Endothelial cell of umbilical vein (primary cell): ENCODE data around the gene CCDC157. TPM values are rescaled to one million over a fixed set of nuclear protein-coding genes. Genes with fewer than 3 reads are reported as not detected.

Source experiments
- BruUV-seq: library from RNA; stranded (reverse); fragments of 400-500 nt; replicated peaks from 2 replicates; lab custom pipeline; 2021; lab: Mats Ljungman, UMichigan
- CTCF ChIA-PET: fragments of 300-600, 350-600 bp; sonication (Branson Sonifier 250); formaldehyde crosslinking; loops from one replicate; lab custom pipeline; 2021; ENCODE audit warnings: antibody characterized with exemption, inconsistent platforms; lab: Charles Lee
- POLR2A ChIA-PET: fragments of 300-600, 350-600 bp; sonication (Branson Sonifier 250); formaldehyde crosslinking; loops from one replicate; lab custom pipeline; 2021; ENCODE audit warnings: antibody characterized with exemption, inconsistent platforms; lab: Charles Lee
- DNase-seq: peaks from one replicate; pipeline ENCODE4 v3.0.0-alpha.2; 2011; ENCODE audit warnings: low read depth, low spot score
- FAIRE-seq: peaks from 2 replicates; lab custom pipeline; 2011; peaks lifted over from hg19 to GRCh38; lab: Jason Lieb, UNC
- H2AFZ ChIP-seq: 2 replicates; pipeline ENCODE4 v1.6.0; 2012; ENCODE audit warnings: low read depth, low read length, control low read depth, inconsistent platforms
- H3K27ac ChIP-seq: 2 replicates; pipeline ENCODE4 v1.5.1; 2011; ENCODE audit warnings: low read depth, mild to moderate bottlenecking, control low read depth, low read length, moderate library complexity; ENCODE audit not compliant: insufficient read depth
- H3K27me3 ChIP-seq, 2 experiments: 2 replicates each; pipeline versions ENCODE4 v1.6.0 to v1.6.1; 2011; ENCODE audit warnings: low read length in 2 of 2, mixed read lengths in 1 of 2; ENCODE audit not compliant: control insufficient read depth in 2 of 2, insufficient read depth in 2 of 2
- H3K36me3 ChIP-seq, 2 experiments: 2 replicates in 1 of 2; 3 replicates in 1 of 2; pipeline ENCODE4 v1.5.1; 2011; ENCODE audit warnings: low read length in 2 of 2, mild to moderate bottlenecking in 1 of 2, moderate library complexity in 1 of 2; ENCODE audit not compliant: control insufficient read depth in 2 of 2, insufficient read depth in 2 of 2; ENCODE audit errors: extremely low read depth in 1 of 2
- H3K4me1 ChIP-seq: 3 replicates; pipeline ENCODE4 v1.5.1; 2011; ENCODE audit warnings: mild to moderate bottlenecking, low read length; ENCODE audit not compliant: control insufficient read depth, insufficient read depth; ENCODE audit errors: extremely low read depth
- H3K4me2 ChIP-seq: 2 replicates; pipeline ENCODE4 v1.6.1; 2011; ENCODE audit warnings: low read length, control low read depth, mixed read lengths; ENCODE audit not compliant: insufficient read depth
- H3K4me3 ChIP-seq, 3 experiments: fragments of 200-600 bp in 1 of 3; sonication (generic), shearing (Covaris generic) in 1 of 3; replicated peaks in 1 of 3; 2 replicates each; pipeline ENCODE4 v1.5.1; 2011 to 2016; ENCODE audit warnings: control low read depth in 3 of 3, low read length in 3 of 3, mild to moderate bottlenecking in 2 of 3, inconsistent platforms in 1 of 3, low read depth in 1 of 3, moderate library complexity in 1 of 3; ENCODE audit not compliant: insufficient read depth in 1 of 3
- H3K79me2 ChIP-seq: 2 replicates; pipeline ENCODE4 v1.6.0; 2012; ENCODE audit warnings: low read length, inconsistent platforms; ENCODE audit not compliant: control insufficient read depth, insufficient read depth
- H3K9ac ChIP-seq: replicated peaks from 2 replicates; pipeline ENCODE3; 2011; ENCODE audit warnings: low read length, control low read depth; ENCODE audit not compliant: insufficient read depth; ENCODE audit errors: extremely low read depth
- H3K9me1 ChIP-seq: replicated peaks from 3 replicates; pipeline ENCODE4 v1.6.0; 2011; ENCODE audit warnings: mild to moderate bottlenecking, low read length; ENCODE audit not compliant: control insufficient read depth, insufficient read depth; ENCODE audit errors: extremely low read depth
- H3K9me3 ChIP-seq: replicated peaks from 2 replicates; pipeline ENCODE4 v1.5.1; 2012; ENCODE audit warnings: low read length, inconsistent platforms; ENCODE audit not compliant: control insufficient read depth, insufficient read depth
- H4K20me1 ChIP-seq: replicated peaks from 2 replicates; pipeline ENCODE3; 2011; ENCODE audit warnings: mild to moderate bottlenecking, low read length; ENCODE audit not compliant: control insufficient read depth, insufficient read depth; ENCODE audit errors: extremely low read depth
- EZH2 ChIP-seq: IDR thresholded peaks from 2 replicates; pipeline ENCODE4 v1.6.1; 2012; ENCODE audit warnings: borderline replicate concordance, low read depth, mild to moderate bottlenecking, moderate library complexity, low read length, inconsistent platforms; ENCODE audit not compliant: severe bottlenecking
- FOS ChIP-seq: IDR thresholded peaks from 2 replicates; pipeline ENCODE4 v1.6.1; 2011; ENCODE audit warnings: mild to moderate bottlenecking, low read length, moderate library complexity, borderline replicate concordance; ENCODE audit not compliant: insufficient read depth
- GATA2 ChIP-seq: IDR thresholded peaks from 2 replicates; pipeline ENCODE4 v1.7.0; 2011; ENCODE audit warnings: low read depth, mild to moderate bottlenecking, moderate library complexity, mixed read lengths, low read length; ENCODE audit not compliant: insufficient read length, insufficient read depth
- JUN ChIP-seq: IDR thresholded peaks from 2 replicates; pipeline ENCODE4 v1.6.1; 2011; ENCODE audit warnings: borderline replicate concordance, low read depth; ENCODE audit not compliant: insufficient read length, insufficient read depth
- MYC ChIP-seq: IDR thresholded peaks from one replicate; pipeline ENCODE4 v1.6.1; 2011; ENCODE audit warnings: mild to moderate bottlenecking, low read depth, low read length
- POLR2A ChIP-seq: IDR thresholded peaks from 2 replicates; pipeline ENCODE4 v1.6.1; 2012; ENCODE audit warnings: low read depth, mild to moderate bottlenecking, control low read depth, low read length
- POLR2AphosphoS5 ChIP-seq: IDR thresholded peaks from 2 replicates; pipeline ENCODE4 v1.6.1; 2012; ENCODE audit warnings: low read depth, mild to moderate bottlenecking, control low read depth, low read length, moderate library complexity; ENCODE audit not compliant: insufficient read depth
- dilution Hi-C: fragments of 300-500 bp; cut with MboI; formaldehyde crosslinking; loops from one replicate; pipeline ENCODE4 v1.15.0; 2019; ENCODE audit warnings: low sequenced_read_pairs; ENCODE audit not compliant: extremely low pct_ligation_motif_present
- intact Hi-C: fragments of 100-400 bp; cut with micrococcal nuclease; formaldehyde crosslinking; loops from one replicate; pipeline ENCODE4 v1.10.0; 2022
- polyA plus RNA-seq, 4 experiments: library from polyadenylated mRNA; depleted of rRNA in 3 of 4; stranded (reverse) in 3 of 4; unstranded in 1 of 4; fragments of >200 nt; gene quantifications; 2 replicates each; pipeline versions ENCODE4 v1.2.1 to v1.2.3, GENCODE V29; 2011 to 2012; ENCODE audit warnings: missing spikeins in 1 of 4
- total RNA-seq: library from RNA; stranded (reverse); gene quantifications from 2 replicates; pipeline ENCODE4 v1.2.3, GENCODE V29; 2021
- TF ChIP-seq, protein P1 (sequence below), 2 donors: IDR thresholded peaks; 1 replicate in 1 of 2; 2 replicates in 1 of 2; pipeline ENCODE4 v1.5.1; 2011; ENCODE audit warnings: low read length in 2 of 2, mild to moderate bottlenecking in 2 of 2, moderate library complexity in 2 of 2, control low read depth in 1 of 2, inconsistent platforms in 1 of 2, low read depth in 1 of 2; ENCODE audit not compliant: insufficient read depth in 1 of 2; ENCODE audit errors: extremely low read depth in 1 of 2
- TF ChIP-seq, protein P2 (sequence below): IDR thresholded peaks from 2 replicates; pipeline ENCODE4 v1.6.1; 2011; ENCODE audit not compliant: insufficient read depth, insufficient read length

CCDC157 gene
- total and polyA plus RNA-seq, 2 donors (not counting 3 experiments of a cell fraction or from before 2014, with no cell fraction given) = 2.1 to 3.1 TPM

DNA sequence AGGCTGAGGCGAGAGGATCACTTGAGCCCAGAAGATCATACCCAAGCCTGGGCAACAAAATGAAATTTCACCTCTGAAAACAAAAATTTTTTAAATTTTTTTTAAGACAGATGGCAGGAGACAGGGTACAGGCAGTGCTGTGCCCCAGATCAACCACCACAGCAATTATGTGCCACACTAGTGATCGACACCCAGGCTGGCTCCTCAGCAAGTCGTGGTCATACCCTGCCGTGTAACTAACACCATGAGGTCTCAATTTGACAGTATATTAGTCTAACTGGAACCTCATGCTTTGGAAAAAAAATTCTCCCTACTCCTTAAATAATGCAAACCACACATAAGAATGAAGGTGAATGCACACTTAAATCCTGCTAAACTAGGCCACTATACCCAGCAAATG is 8.4 kb upstream of the CCDC157 start:
- no TSS peak for BruUV-seq
- no peak for FAIRE-seq
- Histone ChIP-seq H4K20me1 (peaks cover 2% of the 10 kb centered on the region), H3K9ac (no peak overlapping the region), H3K36me3 (peaks cover 41 to 52% of the 10 kb centered on the region in 2 experiments), H3K9me3 (no peaks in the 10 kb centered on the region), H3K4me2 (no peak overlapping the region), H3K9me1 (no peaks in the 10 kb centered on the region), H3K27ac (no peak overlapping the region), H2AFZ (no peak overlapping the region), H3K4me1 (no peaks in the 10 kb centered on the region), H3K4me3 (no peak overlapping the region), H3K79me2 (peaks cover 43% of the 10 kb centered on the region), H3K27me3 (no peaks in the 10 kb centered on the region)
- DNase-seq = no peak
- dilution Hi-C loops = no loop called here
- ChIA-PET CTCF (no interaction called here), POLR2A (no interaction called here)
- TF ChIP-seq MYC (no peak), POLR2A (no peak), POLR2AphosphoS5 (no peak), JUN (no peak), GATA2 (no peak), EZH2 (no peak), FOS (no peak)
- TF ChIP-seq, protein P1, sequence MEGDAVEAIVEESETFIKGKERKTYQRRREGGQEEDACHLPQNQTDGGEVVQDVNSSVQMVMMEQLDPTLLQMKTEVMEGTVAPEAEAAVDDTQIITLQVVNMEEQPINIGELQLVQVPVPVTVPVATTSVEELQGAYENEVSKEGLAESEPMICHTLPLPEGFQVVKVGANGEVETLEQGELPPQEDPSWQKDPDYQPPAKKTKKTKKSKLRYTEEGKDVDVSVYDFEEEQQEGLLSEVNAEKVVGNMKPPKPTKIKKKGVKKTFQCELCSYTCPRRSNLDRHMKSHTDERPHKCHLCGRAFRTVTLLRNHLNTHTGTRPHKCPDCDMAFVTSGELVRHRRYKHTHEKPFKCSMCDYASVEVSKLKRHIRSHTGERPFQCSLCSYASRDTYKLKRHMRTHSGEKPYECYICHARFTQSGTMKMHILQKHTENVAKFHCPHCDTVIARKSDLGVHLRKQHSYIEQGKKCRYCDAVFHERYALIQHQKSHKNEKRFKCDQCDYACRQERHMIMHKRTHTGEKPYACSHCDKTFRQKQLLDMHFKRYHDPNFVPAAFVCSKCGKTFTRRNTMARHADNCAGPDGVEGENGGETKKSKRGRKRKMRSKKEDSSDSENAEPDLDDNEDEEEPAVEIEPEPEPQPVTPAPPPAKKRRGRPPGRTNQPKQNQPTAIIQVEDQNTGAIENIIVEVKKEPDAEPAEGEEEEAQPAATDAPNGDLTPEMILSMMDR (IDR thresholded peaks at IDR 0.05; ENCODE audit: extremely low read depth in 1 of 2, insufficient read depth in 1 of 2, low read depth in 1 of 2, low read length in 2 of 2) = no peak
- TF ChIP-seq, protein P2, sequence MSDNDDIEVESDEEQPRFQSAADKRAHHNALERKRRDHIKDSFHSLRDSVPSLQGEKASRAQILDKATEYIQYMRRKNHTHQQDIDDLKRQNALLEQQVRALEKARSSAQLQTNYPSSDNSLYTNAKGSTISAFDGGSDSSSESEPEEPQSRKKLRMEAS = no peak
- intact Hi-C loops = no loop called here
